Calu3 (cell line): ENCODE results near the gene MCMBP. TPM values are rescaled to one million over a fixed set of nuclear protein-coding genes. Genes with fewer than 3 reads are reported as not detected.

ENCODE experiments used
- BruUV-seq: library from RNA; stranded (reverse); fragments of 400-500 nt; replicated peaks from 2 replicates; lab custom pipeline; 2021; lab: Mats Ljungman, UMichigan
- CTCF ChIA-PET: fragments of 300-600 bp; sonication (Branson Sonifier 250); formaldehyde crosslinking; loops from one replicate; lab custom pipeline; 2022; ENCODE audit warnings: antibody characterized with exemption; lab: Charles Lee
- DNase-seq: peaks from one replicate; pipeline ENCODE4 v3.0.0; 2022
- H3K27ac Mint-ChIP-seq: one replicate; pipeline ENCODE4 v1.8.0; 2022; ENCODE audit warnings: mixed read lengths; ENCODE audit not compliant: unreplicated experiment
- H3K27me3 Mint-ChIP-seq: one replicate; pipeline ENCODE4 v1.8.0; 2022; ENCODE audit warnings: mixed read lengths; ENCODE audit not compliant: unreplicated experiment
- H3K36me3 Mint-ChIP-seq: one replicate; pipeline ENCODE4 v1.8.0; 2022; ENCODE audit warnings: mild to moderate bottlenecking, moderate library complexity, mixed read lengths; ENCODE audit not compliant: insufficient read depth, unreplicated experiment
- H3K4me1 Mint-ChIP-seq: one replicate; pipeline ENCODE4 v1.8.0; 2022; ENCODE audit warnings: mild to moderate bottlenecking, low read depth, mixed read lengths; ENCODE audit not compliant: unreplicated experiment
- H3K4me3 Mint-ChIP-seq: one replicate; pipeline ENCODE4 v1.8.0; 2022; ENCODE audit warnings: mild to moderate bottlenecking, low read depth, moderate library complexity, mixed read lengths; ENCODE audit not compliant: unreplicated experiment
- H3K9me3 Mint-ChIP-seq: one replicate; pipeline ENCODE4 v1.8.0; 2022; ENCODE audit warnings: low read depth, mixed read lengths; ENCODE audit not compliant: unreplicated experiment
- intact Hi-C: fragments of 100-400 bp; cut with micrococcal nuclease; formaldehyde crosslinking; loops from one replicate; pipeline ENCODE4 v1.10.0; 2022; ENCODE audit not compliant: unreplicated experiment
- total RNA-seq: library from RNA; stranded (reverse); gene quantifications from 2 replicates; pipeline ENCODE4 v1.2.3, GENCODE V29; 2022
- TF ChIP-seq, protein P1 (sequence below): fragments of 200-600 bp; IDR thresholded peaks from one replicate; pipeline ENCODE4 v1.8.0; 2022; ENCODE audit warnings: antibody characterized with exemption; ENCODE audit not compliant: unreplicated experiment

MCMBP gene
- total RNA-seq, 1 experiment from 2014 or later: 40.3 TPM

DNA sequence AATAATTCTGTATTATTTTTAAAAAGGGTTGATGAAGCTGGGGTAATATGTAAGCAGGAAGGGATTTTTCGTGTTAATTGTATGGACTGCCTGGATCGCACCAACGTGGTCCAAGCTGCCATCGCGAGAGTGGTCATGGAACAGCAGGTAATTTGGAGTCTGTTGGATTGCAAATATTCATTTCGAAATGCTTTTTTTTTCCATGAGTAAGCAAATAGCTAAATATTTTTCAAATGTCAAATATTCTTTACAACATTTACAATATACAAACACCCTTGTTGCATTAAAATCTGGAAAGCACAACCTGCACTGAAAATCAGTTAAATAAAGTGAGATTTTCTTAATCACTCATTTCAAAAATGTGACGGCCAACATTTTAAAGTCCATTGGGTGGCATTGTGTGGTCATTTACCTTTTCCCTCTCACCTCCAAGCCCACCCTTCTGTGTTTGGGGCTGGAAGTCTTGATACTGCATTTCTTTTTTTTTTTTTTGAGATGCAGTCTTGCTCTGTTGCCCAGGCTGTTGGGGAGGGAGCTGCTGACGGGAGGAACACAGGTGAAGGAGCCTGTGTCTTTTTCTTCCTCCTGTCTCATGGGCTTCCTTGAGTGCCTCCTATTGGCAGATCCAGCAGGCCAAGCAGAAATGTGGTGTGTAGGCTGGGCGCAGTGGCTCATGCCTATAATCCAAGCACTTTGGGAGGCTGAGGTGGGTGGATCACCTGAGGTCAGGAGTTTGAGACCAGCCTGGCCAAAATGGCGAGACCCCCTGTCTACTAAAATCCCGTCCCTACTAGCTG, 66.1 kb downstream of the MCMBP start:
- DNase-seq: no peak
- intact Hi-C loops: no loop called here
- no peaks in the 10 kb centered on the region for H3K4me1 Mint-ChIP-seq
- no peak overlapping the region for H3K27ac Mint-ChIP-seq
- TF ChIP-seq, protein P1, sequence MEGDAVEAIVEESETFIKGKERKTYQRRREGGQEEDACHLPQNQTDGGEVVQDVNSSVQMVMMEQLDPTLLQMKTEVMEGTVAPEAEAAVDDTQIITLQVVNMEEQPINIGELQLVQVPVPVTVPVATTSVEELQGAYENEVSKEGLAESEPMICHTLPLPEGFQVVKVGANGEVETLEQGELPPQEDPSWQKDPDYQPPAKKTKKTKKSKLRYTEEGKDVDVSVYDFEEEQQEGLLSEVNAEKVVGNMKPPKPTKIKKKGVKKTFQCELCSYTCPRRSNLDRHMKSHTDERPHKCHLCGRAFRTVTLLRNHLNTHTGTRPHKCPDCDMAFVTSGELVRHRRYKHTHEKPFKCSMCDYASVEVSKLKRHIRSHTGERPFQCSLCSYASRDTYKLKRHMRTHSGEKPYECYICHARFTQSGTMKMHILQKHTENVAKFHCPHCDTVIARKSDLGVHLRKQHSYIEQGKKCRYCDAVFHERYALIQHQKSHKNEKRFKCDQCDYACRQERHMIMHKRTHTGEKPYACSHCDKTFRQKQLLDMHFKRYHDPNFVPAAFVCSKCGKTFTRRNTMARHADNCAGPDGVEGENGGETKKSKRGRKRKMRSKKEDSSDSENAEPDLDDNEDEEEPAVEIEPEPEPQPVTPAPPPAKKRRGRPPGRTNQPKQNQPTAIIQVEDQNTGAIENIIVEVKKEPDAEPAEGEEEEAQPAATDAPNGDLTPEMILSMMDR: no peak
- no peaks in the 10 kb centered on the region for H3K27me3 Mint-ChIP-seq
- no TSS peak for BruUV-seq
- H3K9me3 Mint-ChIP-seq: no peaks in the 10 kb centered on the region
- H3K4me3 Mint-ChIP-seq: no peak overlapping the region
- no peaks in the 10 kb centered on the region for H3K36me3 Mint-ChIP-seq
- CTCF ChIA-PET: no interaction called here

DNA sequence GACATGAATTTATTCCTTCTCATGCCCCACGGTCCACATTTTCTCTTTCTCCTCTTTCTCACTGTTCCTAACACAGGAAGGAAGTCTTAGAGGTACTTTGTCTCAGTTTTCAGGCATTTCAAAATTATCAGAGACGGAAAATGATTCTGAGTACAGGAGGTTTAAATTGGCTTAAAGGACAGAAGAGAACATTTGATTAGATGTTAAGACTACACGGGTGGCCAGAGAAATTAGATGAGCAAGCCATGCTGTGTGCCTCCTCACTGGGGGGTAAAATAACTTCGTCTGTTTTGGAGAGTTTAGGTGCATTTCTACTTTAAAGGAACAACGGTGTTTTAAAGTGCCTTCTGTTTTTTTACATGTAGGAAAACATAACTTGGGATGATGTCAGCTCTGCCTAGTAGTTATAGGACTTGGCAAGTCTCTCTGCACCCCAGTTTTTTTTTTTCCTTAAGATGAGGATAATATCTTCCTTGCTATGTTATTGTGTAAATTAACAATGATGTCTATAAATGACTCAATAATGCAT, 66.9 kb downstream of the MCMBP start:
- Mint-ChIP-seq H3K27ac (no peak overlapping the region), H3K9me3 (no peaks in the 10 kb centered on the region), H3K27me3 (no peaks in the 10 kb centered on the region), H3K4me1 (no peaks in the 10 kb centered on the region), H3K4me3 (no peak overlapping the region), H3K36me3 (no peaks in the 10 kb centered on the region)
- no peak for DNase-seq
- intact Hi-C loops: no loop called here
- CTCF ChIA-PET: no interaction called here
- BruUV-seq: no TSS peak
- TF ChIP-seq, protein P1: no peak

DNA sequence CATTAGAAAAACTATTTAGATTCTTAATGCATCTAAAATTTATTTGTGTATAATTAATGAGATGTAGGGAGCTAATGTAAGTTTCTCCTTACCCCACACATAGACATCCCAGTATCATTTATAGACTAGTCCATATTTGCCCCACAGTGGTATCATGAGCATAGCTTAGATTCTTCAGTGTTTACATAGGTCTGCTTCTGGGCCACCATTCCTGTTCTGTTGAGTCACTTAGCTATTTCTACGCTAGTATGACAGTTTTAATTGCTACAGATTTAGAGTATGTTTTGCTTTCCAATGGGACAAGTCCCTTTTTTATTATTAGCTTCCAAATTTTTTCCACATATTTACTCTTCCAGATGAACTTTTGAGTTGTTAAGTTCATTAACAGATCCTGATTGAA, 69.4 kb downstream of the MCMBP start:
- no peak overlapping the region for H3K27ac Mint-ChIP-seq
- H3K9me3 Mint-ChIP-seq: no peaks in the 10 kb centered on the region
- H3K4me1 Mint-ChIP-seq: no peaks in the 10 kb centered on the region
- CTCF ChIA-PET: no interaction called here
- intact Hi-C loops: no loop called here
- H3K36me3 Mint-ChIP-seq: no peaks in the 10 kb centered on the region
- TF ChIP-seq, protein P1: no peak
- DNase-seq: no peak
- no TSS peak for BruUV-seq
- no peak overlapping the region for H3K4me3 Mint-ChIP-seq
- no peaks in the 10 kb centered on the region for H3K27me3 Mint-ChIP-seq

DNA sequence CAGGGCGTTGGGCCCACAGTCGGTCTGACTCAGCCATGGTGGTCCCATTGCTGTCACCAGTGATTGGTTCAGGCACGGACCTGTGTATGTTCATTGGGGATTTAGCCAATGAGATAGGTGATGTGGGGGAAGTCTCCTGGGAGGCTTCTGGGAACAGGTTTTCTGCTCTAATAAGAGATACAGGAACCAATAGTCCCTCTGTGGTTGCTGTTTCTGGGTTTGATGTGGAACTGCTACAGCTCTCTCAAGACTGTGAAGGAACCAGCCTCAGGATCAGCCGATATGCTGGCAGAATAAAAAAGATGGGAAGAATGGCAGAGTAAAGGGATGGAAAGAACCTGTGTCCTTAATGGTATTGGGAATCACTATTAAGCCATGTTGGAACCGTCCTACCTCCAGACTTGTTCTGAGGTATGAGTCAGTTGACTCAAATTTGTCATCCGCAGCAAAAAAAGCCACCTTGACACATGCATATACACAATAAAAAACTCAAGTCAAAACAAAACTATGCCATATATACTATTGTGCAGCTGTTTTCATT, 70.6 kb downstream of the MCMBP start:
- no peaks in the 10 kb centered on the region for H3K27me3 Mint-ChIP-seq
- intact Hi-C loops: no loop called here
- no TSS peak for BruUV-seq
- H3K27ac Mint-ChIP-seq: no peak overlapping the region
- no peak for DNase-seq
- H3K4me1 Mint-ChIP-seq: no peaks in the 10 kb centered on the region
- TF ChIP-seq, protein P1: no peak
- H3K36me3 Mint-ChIP-seq: no peaks in the 10 kb centered on the region
- CTCF ChIA-PET: no interaction called here
- H3K9me3 Mint-ChIP-seq: no peaks in the 10 kb centered on the region
- H3K4me3 Mint-ChIP-seq: no peak overlapping the region
